ENCODE measurements around the gene SUPT3H.

GRCh38 chr6:45323656-45324224 lies 54.0 kb downstream of the SUPT3H start:
- TF ChIP-seq CTCF (conservative IDR thresholded peaks at IDR 0.05) (no peak), ZFX (IDR thresholded peaks at IDR 0.05) (no peak)
